Testis (tissue), 3 donors: ENCODE data around the gene CDH12. TPM values are rescaled to one million over a fixed set of nuclear protein-coding genes. Genes with fewer than 3 reads are reported as not detected.
"Not testable (repeated sequence)": the region's sequence is repeated elsewhere in the genome, so short reads cannot be mapped to it uniquely, and the experiment has no call there.

Experiments
- DNase-seq: peaks from one replicate; pipeline ENCODE4 v3.0.0-alpha.2; 2019
- H3K27ac ChIP-seq, 2 donors: fragments of 200-600 bp; sonication (generic); one replicate each; pipeline ENCODE4 v1.5.1; 2019
- H3K27me3 ChIP-seq: fragments of 200-600 bp; sonication (generic); one replicate; pipeline ENCODE4 v1.5.1; 2019
- H3K36me3 ChIP-seq: fragments of 200-600 bp; sonication (generic); one replicate; pipeline ENCODE4 v1.5.1; 2017; ENCODE audit warnings: low read depth; ENCODE audit errors: missing control alignments
- H3K4me1 ChIP-seq: fragments of 200-600 bp; sonication (generic); one replicate; pipeline ENCODE4 v1.5.1; 2019
- H3K4me3 ChIP-seq, 2 donors: fragments of 200-600 bp; sonication (generic); one replicate each; pipeline ENCODE4 v1.5.1; 2017 to 2019
- H3K9me3 ChIP-seq: fragments of 200-600 bp; sonication (generic); one replicate; pipeline ENCODE4 v1.5.1; 2017
- POLR2A ChIP-seq: fragments of 450-650 bp; IDR thresholded peaks from one replicate; pipeline ENCODE4 v1.6.1; 2017; ENCODE audit warnings: antibody characterized with exemption, mild to moderate bottlenecking, moderate library complexity
- WGBS, 2 donors: methylation state at CpG; one replicate each; pipeline ENCODE4 v1.1.5; 2018; 5-methylcytosine and 5-hydroxymethylcytosine counted together
- intact Hi-C: fragments of 100-400 bp; cut with DNase I; formaldehyde crosslinking; loops from one replicate; pipeline ENCODE4 v1.15.1; 2023; ENCODE audit warnings: low total_unique reads
- polyA plus RNA-seq: library from polyadenylated mRNA; stranded (reverse); fragments of 350-450 nt; fragmentation: Illumina TruSeq; extraction: RNeasy Lipid Tissue Mini Kit (QIAGEN cat#74804); gene quantifications from one replicate; pipeline ENCODE4 v1.2.3, GENCODE V29; 2014; ENCODE audit warnings: low read depth, low replicate concordance; ENCODE audit not compliant: insufficient read depth
- total RNA-seq, 2 donors: library from RNA; depleted of rRNA; stranded (reverse); fragments of >200 nt; gene quantifications; one replicate each; pipeline ENCODE4 v1.2.3, GENCODE V29; 2016
- TF ChIP-seq, protein P1 (sequence below), 3 experiments: fragments of 450-650 bp in 2 of 3; fragments of 200-600 bp in 1 of 3; sonication (generic) in 1 of 3; IDR thresholded peaks; one replicate each; pipeline ENCODE4 v1.5.1; 2016 to 2019; ENCODE audit warnings: antibody characterized with exemption in 3 of 3, mild to moderate bottlenecking in 2 of 3, moderate library complexity in 1 of 3

Gene CDH12
- total and polyA plus RNA-seq, 3 donors from 2014 or later = 0.87 to 2.3 (median 2.3) TPM

- Histone ChIP-seq H3K27ac (no peak overlapping the region), H3K36me3 (no peaks in the 10 kb centered on the region), H3K27me3 (no peaks in the 10 kb centered on the region), H3K4me3 (no peak overlapping the region), H3K9me3 (no peaks in the 10 kb centered on the region), H3K4me1 (no peaks in the 10 kb centered on the region)
- intact Hi-C loops = no loop called here
- TF ChIP-seq, protein P1, sequence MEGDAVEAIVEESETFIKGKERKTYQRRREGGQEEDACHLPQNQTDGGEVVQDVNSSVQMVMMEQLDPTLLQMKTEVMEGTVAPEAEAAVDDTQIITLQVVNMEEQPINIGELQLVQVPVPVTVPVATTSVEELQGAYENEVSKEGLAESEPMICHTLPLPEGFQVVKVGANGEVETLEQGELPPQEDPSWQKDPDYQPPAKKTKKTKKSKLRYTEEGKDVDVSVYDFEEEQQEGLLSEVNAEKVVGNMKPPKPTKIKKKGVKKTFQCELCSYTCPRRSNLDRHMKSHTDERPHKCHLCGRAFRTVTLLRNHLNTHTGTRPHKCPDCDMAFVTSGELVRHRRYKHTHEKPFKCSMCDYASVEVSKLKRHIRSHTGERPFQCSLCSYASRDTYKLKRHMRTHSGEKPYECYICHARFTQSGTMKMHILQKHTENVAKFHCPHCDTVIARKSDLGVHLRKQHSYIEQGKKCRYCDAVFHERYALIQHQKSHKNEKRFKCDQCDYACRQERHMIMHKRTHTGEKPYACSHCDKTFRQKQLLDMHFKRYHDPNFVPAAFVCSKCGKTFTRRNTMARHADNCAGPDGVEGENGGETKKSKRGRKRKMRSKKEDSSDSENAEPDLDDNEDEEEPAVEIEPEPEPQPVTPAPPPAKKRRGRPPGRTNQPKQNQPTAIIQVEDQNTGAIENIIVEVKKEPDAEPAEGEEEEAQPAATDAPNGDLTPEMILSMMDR (IDR thresholded peaks at IDR 0.05) = no peak
- TF ChIP-seq POLR2A = no peak
- DNase-seq = no peak
These were observed 808.9 kb downstream of the CDH12 start for GRCh38 chr5:22044229-22044628.

DNA sequence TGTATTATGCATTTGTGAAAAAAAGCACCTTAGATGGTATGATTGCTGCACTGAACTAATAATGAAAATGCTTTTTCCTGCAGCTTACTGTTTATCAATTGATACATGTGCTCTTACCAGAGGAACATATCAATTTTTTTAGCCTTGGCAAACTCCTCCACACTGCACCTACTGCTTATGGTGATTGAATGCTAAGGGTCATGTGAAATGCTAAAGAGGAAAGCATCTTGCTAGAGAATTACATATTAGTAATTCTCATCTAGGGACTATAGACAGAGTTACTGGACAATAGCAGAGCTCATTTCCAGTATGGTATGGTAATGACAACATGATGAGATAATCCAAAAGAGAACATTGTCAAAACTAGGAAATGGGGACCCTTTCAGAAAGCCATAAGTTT, 817.1 kb downstream of the CDH12 start:
- no peak for TF ChIP-seq POLR2A
- TF ChIP-seq, protein P1 (IDR thresholded peaks at IDR 0.05) = no peak
- Histone ChIP-seq H3K27ac (no peak overlapping the region), H3K4me1 (no peaks in the 10 kb centered on the region), H3K9me3 (no peaks in the 10 kb centered on the region), H3K4me3 (no peak overlapping the region), H3K36me3 (no peaks in the 10 kb centered on the region), H3K27me3 (no peaks in the 10 kb centered on the region)
- intact Hi-C loops = no loop called here
- no peak for DNase-seq

- 35 to 50% methylated on average over 2 of the region's 2 CpGs for WGBS, 2 donors
- no peak for DNase-seq
- intact Hi-C loops = no loop called here
- H3K4me1 ChIP-seq = no peaks in the 10 kb centered on the region
- TF ChIP-seq, protein P1 (IDR thresholded peaks at IDR 0.05) = no peak
- H3K27ac ChIP-seq = no peak overlapping the region
- no peak overlapping the region for H3K4me3 ChIP-seq
- no peaks in the 10 kb centered on the region for H3K9me3 ChIP-seq
- no peaks in the 10 kb centered on the region for H3K27me3 ChIP-seq
- no peaks in the 10 kb centered on the region for H3K36me3 ChIP-seq
These were observed 820.1 kb downstream of the CDH12 start for GRCh38 chr5:22033066-22033465.

GRCh38 chr5:22023784-22024183, 829.4 kb downstream of the CDH12 start:
- intact Hi-C loops = no loop called here
- 57 to 76% methylated on average over 1 of the region's 1 CpG for WGBS, 2 donors
- Histone ChIP-seq H3K27ac (no peak overlapping the region), H3K36me3 (no peaks in the 10 kb centered on the region), H3K4me3 (no peak overlapping the region), H3K4me1 (no peaks in the 10 kb centered on the region), H3K9me3 (no peaks in the 10 kb centered on the region), H3K27me3 (no peaks in the 10 kb centered on the region)
- TF ChIP-seq, protein P1 (IDR thresholded peaks at IDR 0.05) = no peak
- TF ChIP-seq POLR2A = no peak
- no peak for DNase-seq

- H3K4me3 ChIP-seq, H3K9me3 ChIP-seq, H3K4me1 ChIP-seq, H3K27me3 ChIP-seq, intact Hi-C loops, H3K27ac ChIP-seq, H3K36me3 ChIP-seq, DNase-seq: not testable (repeated sequence)
- WGBS, 2 donors = 87 to 89% methylated on average over 3 of the region's 3 CpGs
These were observed 840.3 kb downstream of the CDH12 start for GRCh38 chr5:22012893-22013292.

DNA sequence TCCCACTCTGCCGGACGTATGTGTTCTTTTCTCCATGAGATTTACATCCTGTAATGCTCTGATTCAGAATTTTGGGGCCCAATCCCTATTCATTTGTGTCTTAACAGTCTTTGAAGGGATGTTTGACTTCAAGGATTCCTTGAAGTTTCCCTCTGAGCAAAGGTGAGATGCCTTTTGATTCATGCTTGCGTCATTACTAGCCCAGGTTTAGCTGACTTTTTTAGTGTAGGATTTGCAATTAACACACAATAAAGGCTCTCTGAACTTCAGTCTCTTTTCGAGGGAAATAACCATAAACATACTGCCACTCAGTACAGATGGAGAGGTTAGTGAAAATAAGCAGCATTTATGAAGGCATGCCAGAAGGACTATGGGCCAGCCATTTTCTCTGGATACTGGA, 842.3 kb downstream of the CDH12 start:
- DNase-seq, H3K4me1 ChIP-seq, intact Hi-C loops, H3K4me3 ChIP-seq, H3K9me3 ChIP-seq, H3K27me3 ChIP-seq, H3K36me3 ChIP-seq, H3K27ac ChIP-seq: not testable (repeated sequence)
- 58 to 77% methylated on average over 3 to 4 of the region's 4 CpGs for WGBS, 2 donors

- DNase-seq, intact Hi-C loops, H3K36me3 ChIP-seq, H3K27me3 ChIP-seq, H3K9me3 ChIP-seq, H3K27ac ChIP-seq, H3K4me1 ChIP-seq, H3K4me3 ChIP-seq: not testable (repeated sequence)
- WGBS, 2 donors = 93 to 97% methylated on average over 2 of the region's 2 CpGs
These were observed 852.0 kb downstream of the CDH12 start for GRCh38 chr5:22001097-22001496.

DNA sequence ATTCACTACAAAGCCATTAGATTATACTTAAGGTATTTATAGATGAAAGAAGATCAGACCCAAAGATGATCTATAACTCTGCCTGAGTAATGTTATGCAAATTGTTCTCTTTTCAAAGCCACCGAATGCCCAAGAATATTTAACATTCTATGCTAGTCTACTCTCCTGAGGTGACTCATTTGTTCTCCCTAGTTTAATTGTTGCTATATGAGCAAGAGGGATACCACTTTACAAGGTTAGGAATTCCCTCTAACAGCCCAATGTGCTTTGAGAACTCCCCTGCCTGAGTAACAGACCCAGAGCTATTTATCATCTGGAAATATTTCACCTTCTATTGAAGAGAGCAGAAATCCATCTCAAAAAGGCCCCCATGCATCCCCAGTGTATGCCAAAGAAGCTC, 867.3 kb downstream of the CDH12 start:
- H3K4me3 ChIP-seq, DNase-seq, H3K4me1 ChIP-seq, intact Hi-C loops, H3K36me3 ChIP-seq, H3K9me3 ChIP-seq, H3K27me3 ChIP-seq, H3K27ac ChIP-seq: not testable (repeated sequence)
- WGBS, 2 donors = 93 to 100% methylated on average over 1 of the region's 1 CpG

DNA sequence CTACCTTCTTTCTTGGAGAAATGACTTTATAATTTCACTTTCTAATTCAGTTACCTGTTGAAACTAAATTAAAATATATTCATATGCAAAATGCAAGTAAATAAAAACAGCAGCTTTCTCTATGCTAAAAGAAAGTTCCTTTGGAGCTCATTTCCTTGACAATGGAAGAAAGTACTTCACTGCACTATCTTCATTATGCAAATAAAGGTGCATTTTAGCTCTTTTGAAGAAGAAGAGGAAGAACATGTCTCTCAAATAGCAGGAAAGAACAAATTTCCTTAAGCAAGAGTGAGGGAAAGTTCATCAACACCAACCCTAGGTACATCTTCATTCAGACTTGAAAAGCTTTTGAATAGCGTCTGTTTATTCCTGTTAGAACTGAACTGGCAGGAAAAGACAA, 901.6 kb downstream of the CDH12 start:
- H3K4me3 ChIP-seq, DNase-seq, H3K27me3 ChIP-seq, H3K36me3 ChIP-seq, intact Hi-C loops, H3K9me3 ChIP-seq, H3K4me1 ChIP-seq, H3K27ac ChIP-seq: not testable (repeated sequence)
- WGBS, 2 donors = 69 to 93% methylated on average over 1 of the region's 1 CpG
